Type B pancreatic cell (in vitro differentiated cells): ENCODE results near the gene BTRC. TPM values are rescaled to one million over a fixed set of nuclear protein-coding genes. Genes with fewer than 3 reads are reported as not detected.

Source experiments
- DNase-seq: peaks from one replicate; pipeline ENCODE4 v3.0.0; 2021; ENCODE audit warnings: mixed read lengths; ENCODE audit not compliant: unreplicated experiment; ENCODE audit errors: extremely low spot score
- H3K27ac Mint-ChIP-seq: 2 replicates; pipeline ENCODE4 v1.8.0; 2021; ENCODE audit warnings: mild to moderate bottlenecking, mixed read lengths
- H3K27me3 Mint-ChIP-seq: 2 replicates; pipeline ENCODE4 v1.8.0; 2021; ENCODE audit warnings: mixed read lengths
- H3K36me3 Mint-ChIP-seq: 2 replicates; pipeline ENCODE4 v1.8.0; 2021; ENCODE audit warnings: mixed read lengths
- H3K4me1 Mint-ChIP-seq: one replicate; pipeline ENCODE4 v1.8.0; 2021; ENCODE audit warnings: mixed read lengths; ENCODE audit not compliant: unreplicated experiment
- H3K4me3 Mint-ChIP-seq: 2 replicates; pipeline ENCODE4 v1.8.0; 2021; ENCODE audit warnings: mild to moderate bottlenecking, mixed read lengths
- H3K9me3 Mint-ChIP-seq: 2 replicates; pipeline ENCODE4 v1.8.0; 2021; ENCODE audit warnings: mixed read lengths
- CTCF ChIP-seq: fragments of 200-600 bp; sonication (generic); conservative IDR thresholded peaks from 2 replicates; pipeline ENCODE4 v1.5.0; 2021; ENCODE audit warnings: antibody characterized with exemption, mild to moderate bottlenecking
- total RNA-seq: library from RNA; stranded (reverse); gene quantifications from 2 replicates; pipeline ENCODE4 v1.2.1, GENCODE V29; 2021; ENCODE audit warnings: low replicate concordance

Gene BTRC
- total RNA-seq, 1 donor from 2014 or later: 35.2 TPM

- Mint-ChIP-seq H3K27ac (no peak overlapping the region), H3K4me3 (no peak overlapping the region), H3K27me3 (no peaks in the 10 kb centered on the region), H3K4me1 (peaks cover 9% of the 10 kb centered on the region), H3K9me3 (no peaks in the 10 kb centered on the region), H3K36me3 (peaks cover 4% of the 10 kb centered on the region)
- no peak for DNase-seq
- no peak for TF ChIP-seq CTCF
These were observed 71.6 kb downstream of the BTRC start for GRCh38 chr10:101425535-101425934.

GRCh38 chr10:101428036-101428435 lies 74.1 kb downstream of the BTRC start:
- H3K27me3 Mint-ChIP-seq: no peaks in the 10 kb centered on the region
- H3K9me3 Mint-ChIP-seq: no peaks in the 10 kb centered on the region
- DNase-seq: no peak
- no peak for TF ChIP-seq CTCF
- peaks cover 4% of the 10 kb centered on the region for H3K36me3 Mint-ChIP-seq
- no peak overlapping the region for H3K27ac Mint-ChIP-seq
- H3K4me3 Mint-ChIP-seq: no peak overlapping the region
- peaks cover 9% of the 10 kb centered on the region for H3K4me1 Mint-ChIP-seq

GRCh38 chr10:101429423-101429822 lies 75.5 kb downstream of the BTRC start:
- Mint-ChIP-seq H3K4me3 (no peak overlapping the region), H3K27ac (no peak overlapping the region), H3K4me1 (peaks cover 9% of the 10 kb centered on the region), H3K36me3 (peaks cover 4% of the 10 kb centered on the region), H3K9me3 (no peaks in the 10 kb centered on the region), H3K27me3 (no peaks in the 10 kb centered on the region)
- TF ChIP-seq CTCF: no peak
- DNase-seq: no peak

GRCh38 chr10:101436302-101436701 lies 82.3 kb downstream of the BTRC start:
- no peak overlapping the region for H3K4me3 Mint-ChIP-seq
- no peaks in the 10 kb centered on the region for H3K27me3 Mint-ChIP-seq
- H3K27ac Mint-ChIP-seq: no peak overlapping the region
- no peak for TF ChIP-seq CTCF
- H3K4me1 Mint-ChIP-seq: no peaks in the 10 kb centered on the region
- DNase-seq: no peak
- no peaks in the 10 kb centered on the region for H3K9me3 Mint-ChIP-seq
- no peaks in the 10 kb centered on the region for H3K36me3 Mint-ChIP-seq

GRCh38 chr10:101438881-101439391 lies 85.0 kb downstream of the BTRC start:
- H3K36me3 Mint-ChIP-seq: no peaks in the 10 kb centered on the region
- H3K4me3 Mint-ChIP-seq: no peak overlapping the region
- H3K9me3 Mint-ChIP-seq: no peaks in the 10 kb centered on the region
- no peak for DNase-seq
- TF ChIP-seq CTCF: no peak
- peaks cover 7% of the 10 kb centered on the region for H3K4me1 Mint-ChIP-seq
- H3K27me3 Mint-ChIP-seq: peaks cover 4% of the 10 kb centered on the region
- no peak overlapping the region for H3K27ac Mint-ChIP-seq
